ENCODE results near the gene NAP1L4. TPM values are rescaled to one million over a fixed set of nuclear protein-coding genes. Genes with fewer than 3 reads are reported as not detected.
A peak's percentile ranks its signal among the peaks of the same experiment; 100 is the strongest.

NAP1L4 gene
- total RNA-seq, 2 experiments from 2014 or later: 287 to 300 TPM

GRCh38 chr11:3001496-3001895 is 9.4 kb upstream of the NAP1L4 start:
- CTCF ChIA-PET: interaction anchor here (1.4 kb wide), 1 partner anchor 26 kb away, joined by 5 read pairs; no protein-coding TSS in a partner anchor
- POLR2A ChIA-PET: interaction anchor here (1.0 kb wide), 1 partner anchor 11 kb away, joined by 4 read pairs; no protein-coding TSS in a partner anchor
- DNase-seq: no peak
- H3K4me3 Mint-ChIP-seq: no peak overlapping the region
- no peaks in the 10 kb centered on the region for H3K27me3 Mint-ChIP-seq (ENCODE audit: low read depth)
- no peak for ATAC-seq
- H3K36me3 Mint-ChIP-seq (ENCODE audit: low read depth): peaks cover 62% of the 10 kb centered on the region
- peaks cover 25% of the 10 kb centered on the region for H3K4me1 Mint-ChIP-seq (ENCODE audit: low read depth)
- H3K27ac Mint-ChIP-seq: no peak overlapping the region
- no peaks in the 10 kb centered on the region for H3K9me3 Mint-ChIP-seq (ENCODE audit: insufficient read depth)

DNA sequence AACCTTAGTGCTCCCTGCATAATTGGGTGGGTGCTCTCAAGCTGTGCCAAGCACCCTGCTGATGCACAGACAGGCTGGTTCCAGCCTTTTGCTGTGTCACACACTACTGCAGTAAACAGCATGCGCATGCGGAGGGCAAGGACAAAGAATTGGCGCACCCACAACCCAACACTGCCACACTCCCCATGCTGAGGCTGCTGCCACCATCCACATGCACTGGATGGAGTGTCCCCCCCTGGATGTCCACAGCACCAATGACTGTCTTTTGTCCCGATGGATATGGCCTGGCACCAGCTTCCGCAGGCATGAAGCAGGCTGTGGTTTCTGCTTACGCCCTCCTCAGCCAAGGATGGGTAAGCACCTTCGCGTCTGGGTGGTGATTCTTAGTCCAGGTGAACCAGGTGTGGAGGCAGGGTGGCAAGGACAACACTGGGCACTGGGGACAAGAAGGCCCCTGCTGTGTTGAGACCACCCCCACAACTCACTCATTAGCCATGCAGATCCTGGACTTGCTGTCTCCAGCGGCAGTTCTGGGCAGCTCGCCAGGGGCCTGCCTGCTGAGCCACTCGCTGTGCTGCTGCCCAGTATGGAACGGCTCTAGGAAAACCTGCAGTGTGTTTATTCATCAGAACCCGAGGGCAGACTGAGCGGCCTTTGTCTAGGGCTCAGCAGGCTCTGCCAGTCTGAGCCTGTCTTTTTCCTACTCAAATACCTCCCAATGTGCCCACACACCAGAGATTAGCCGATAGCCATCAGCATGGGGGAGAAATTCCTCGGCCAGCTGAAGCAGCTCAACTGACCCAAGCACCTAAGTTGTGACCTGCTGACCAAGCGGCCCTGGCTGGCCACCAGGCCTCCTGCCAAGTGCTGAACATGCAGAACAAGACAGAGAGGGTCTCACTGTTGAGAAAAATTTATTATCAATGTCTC is 8.2 kb upstream of the NAP1L4 start:
- POLR2A ChIA-PET: interaction anchor here (1.1 kb wide), 1 partner anchor 15 kb away, joined by 5 read pairs; no protein-coding TSS in a partner anchor

GRCh38 chr11:2999464-2999998 is 7.4 kb upstream of the NAP1L4 start:
- Mint-ChIP-seq H3K36me3 (ENCODE audit: low read depth) (peaks cover 50% of the 10 kb centered on the region), H3K27me3 (ENCODE audit: low read depth) (no peaks in the 10 kb centered on the region), H3K9me3 (ENCODE audit: insufficient read depth) (no peaks in the 10 kb centered on the region), H3K4me3 (no peak overlapping the region), H3K4me1 (ENCODE audit: low read depth) (peaks cover 13% of the 10 kb centered on the region), H3K27ac (no peak overlapping the region)
- ChIA-PET CTCF (interaction anchor here (2.0 kb wide), 1 partner anchor 10 kb away, joined by 6 read pairs; no protein-coding TSS in a partner anchor), POLR2A (interaction anchor here (1.1 kb wide), 1 partner anchor 16 kb away, joined by 5 read pairs; no protein-coding TSS in a partner anchor)
- DNase-seq (no peak), ATAC-seq (no peak)

More for the DNA sequence above, 8.2 kb upstream of the NAP1L4 start:
- peaks cover 54% of the 10 kb centered on the region for H3K36me3 Mint-ChIP-seq (ENCODE audit: low read depth)
- H3K4me3 Mint-ChIP-seq: no peak overlapping the region
- no peaks in the 10 kb centered on the region for H3K27me3 Mint-ChIP-seq (ENCODE audit: low read depth)
- CTCF ChIA-PET: interaction anchor here (1.4 to 2.0 kb wide), 2 partner anchors 11 to 25 kb away, joined by 5 to 6 read pairs; no protein-coding TSS in a partner anchor
- DNase-seq: no peak
- no peak overlapping the region for H3K27ac Mint-ChIP-seq
- no peaks in the 10 kb centered on the region for H3K9me3 Mint-ChIP-seq (ENCODE audit: insufficient read depth)
- ATAC-seq: no peak
- H3K4me1 Mint-ChIP-seq (ENCODE audit: low read depth): peaks cover 15% of the 10 kb centered on the region

GRCh38 chr11:2998073-2998850 is 6.1 kb upstream of the NAP1L4 start:
- peak overlapping the region; percentile 25 for H3K27ac Mint-ChIP-seq
- ATAC-seq (no peak), DNase-seq (no peak)
- CTCF ChIA-PET: interaction anchor here (0.8 to 2.0 kb wide), 4 partner anchors 8 to 23 kb away, joined by 3 to 9 read pairs (median 4); no protein-coding TSS in a partner anchor
- H3K9me3 Mint-ChIP-seq (ENCODE audit: insufficient read depth): no peaks in the 10 kb centered on the region
- H3K4me1 Mint-ChIP-seq (ENCODE audit: low read depth): peaks cover 6% of the 10 kb centered on the region
- POLR2A ChIA-PET: interaction anchor here (0.7 to 1.7 kb wide), 4 partner anchors 9 to 22 kb away, joined by 3 to 7 read pairs (median 5); no protein-coding TSS in a partner anchor
- H3K36me3 Mint-ChIP-seq (ENCODE audit: low read depth): peaks cover 38% of the 10 kb centered on the region
- no peak overlapping the region for H3K4me3 Mint-ChIP-seq
- no peaks in the 10 kb centered on the region for H3K27me3 Mint-ChIP-seq (ENCODE audit: low read depth)

- Mint-ChIP-seq H3K36me3 (ENCODE audit: low read depth) (peaks cover 30% of the 10 kb centered on the region), H3K27ac (peak overlapping the region; percentile 20), H3K9me3 (ENCODE audit: insufficient read depth) (no peaks in the 10 kb centered on the region), H3K4me1 (ENCODE audit: low read depth) (peaks cover 4% of the 10 kb centered on the region), H3K4me3 (no peak overlapping the region), H3K27me3 (ENCODE audit: low read depth) (no peaks in the 10 kb centered on the region)
- DNase-seq: no peak
- ChIA-PET POLR2A (interaction anchor here (1.3 to 1.7 kb wide), 3 partner anchors 9 to 12 kb away, joined by 4 to 7 read pairs (median 6); no protein-coding TSS in a partner anchor), CTCF (interaction anchor here (0.8 to 1.9 kb wide), 3 partner anchors 9 to 24 kb away, joined by 3 to 9 read pairs (median 3); no protein-coding TSS in a partner anchor)
- no peak for ATAC-seq
Measured at GRCh38 chr11:2997406-2997805, 5.3 kb upstream of the NAP1L4 start.

GRCh38 chr11:2996976-2997375 is 4.8 kb upstream of the NAP1L4 start:
- Mint-ChIP-seq H3K27me3 (ENCODE audit: low read depth) (no peaks in the 10 kb centered on the region), H3K4me1 (ENCODE audit: low read depth) (peaks cover 4% of the 10 kb centered on the region), H3K27ac (peak overlapping the region; percentile 20), H3K4me3 (no peak overlapping the region), H3K36me3 (ENCODE audit: low read depth) (peaks cover 29% of the 10 kb centered on the region), H3K9me3 (ENCODE audit: insufficient read depth) (no peaks in the 10 kb centered on the region)
- ChIA-PET CTCF (interaction anchor here (1.9 kb wide), 1 partner anchor 24 kb away, joined by 9 read pairs; no protein-coding TSS in a partner anchor), POLR2A (interaction anchor here (1.3 to 1.7 kb wide), 3 partner anchors 8 to 13 kb away, joined by 4 to 7 read pairs (median 6); no protein-coding TSS in a partner anchor)
- ATAC-seq (no peak), DNase-seq (no peak)

DNA sequence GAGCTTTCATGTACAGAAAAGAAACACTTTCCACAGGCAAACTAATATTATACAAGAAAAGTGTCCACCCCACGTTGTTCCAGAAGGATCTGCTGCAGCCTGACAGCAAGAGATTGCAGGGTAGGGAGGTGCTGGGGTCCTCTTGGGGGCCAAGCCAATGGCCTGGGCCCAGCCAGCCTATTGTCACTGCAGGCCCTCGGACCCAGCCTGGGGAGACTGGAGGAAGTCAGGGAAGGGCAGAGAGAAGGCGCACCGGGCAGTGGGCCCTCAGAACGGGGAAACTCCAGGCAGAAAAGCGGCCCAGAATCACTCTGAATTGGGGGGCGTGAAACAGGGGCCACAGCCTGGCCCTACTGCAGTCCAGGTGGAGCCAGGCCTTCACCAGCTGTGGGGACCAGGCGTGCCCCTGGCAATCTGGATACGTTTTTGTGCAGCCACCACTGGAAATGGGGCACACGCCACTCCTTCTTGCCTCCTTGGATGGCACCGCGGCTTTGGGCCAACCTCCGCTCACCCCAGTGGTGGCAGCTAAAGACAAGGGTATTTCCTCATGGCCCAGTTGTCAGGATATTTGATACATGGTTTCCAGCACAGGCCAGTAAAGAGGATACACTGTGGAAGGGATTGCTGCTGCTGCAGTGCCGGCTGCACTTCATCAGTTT is 3.9 kb upstream of the NAP1L4 start:
- Mint-ChIP-seq H3K4me1 (ENCODE audit: low read depth) (peaks cover 4% of the 10 kb centered on the region), H3K36me3 (ENCODE audit: low read depth) (peaks cover 25% of the 10 kb centered on the region), H3K9me3 (ENCODE audit: insufficient read depth) (no peaks in the 10 kb centered on the region), H3K4me3 (no peak overlapping the region), H3K27me3 (ENCODE audit: low read depth) (no peaks in the 10 kb centered on the region), H3K27ac (peak overlapping the region; percentile 73)
- ATAC-seq (no peak), DNase-seq (no peak)
- POLR2A ChIA-PET: interaction anchor here (0.8 to 2.2 kb wide), 2 partner anchors 11 to 49 kb away, joined by 3 to 9 read pairs; no protein-coding TSS in a partner anchor
- CTCF ChIA-PET: interaction anchor here (1.1 kb wide), 1 partner anchor 11 kb away, joined by 4 read pairs; no protein-coding TSS in a partner anchor

GRCh38 chr11:2995031-2995561 is 3.0 kb upstream of the NAP1L4 start:
- Mint-ChIP-seq H3K9me3 (ENCODE audit: insufficient read depth) (no peaks in the 10 kb centered on the region), H3K4me1 (ENCODE audit: low read depth) (peaks cover 4% of the 10 kb centered on the region), H3K36me3 (ENCODE audit: low read depth) (peaks cover 27% of the 10 kb centered on the region), H3K27me3 (ENCODE audit: low read depth) (no peaks in the 10 kb centered on the region), H3K4me3 (no peak overlapping the region), H3K27ac (no peak overlapping the region)
- ChIA-PET CTCF (interaction anchor here (1.1 to 8.0 kb wide), 2 partner anchors 12 to 19 kb away, joined by 4 to 78 read pairs; no protein-coding TSS in a partner anchor), POLR2A (interaction anchor here (0.8 to 2.2 kb wide), 3 partner anchors 9 to 50 kb away, joined by 3 to 9 read pairs (median 4); no protein-coding TSS in a partner anchor)
- ATAC-seq (no peak), DNase-seq (no peak)

DNA sequence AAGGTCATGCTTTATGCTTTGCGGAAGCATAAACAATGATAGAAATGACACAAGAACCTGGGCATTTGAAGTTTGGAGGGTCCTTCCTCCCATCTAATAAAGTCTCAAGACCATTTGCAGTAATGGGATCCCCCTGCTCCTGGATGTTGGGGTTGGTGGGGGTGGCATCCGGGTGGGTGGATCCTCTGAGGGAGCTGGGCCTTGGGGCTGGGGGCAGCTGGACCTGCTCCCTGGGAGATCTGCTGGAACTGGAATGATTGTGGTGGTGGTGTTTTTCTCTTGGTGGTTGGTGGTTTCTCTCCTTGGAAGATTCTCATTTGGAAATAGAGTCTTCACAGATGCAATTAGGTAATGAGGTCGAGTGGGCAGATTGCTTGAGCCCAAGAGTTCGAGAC is 2.2 kb upstream of the NAP1L4 start:
- ChIA-PET CTCF (interaction anchor here (8.0 kb wide), 1 partner anchor 20 kb away, joined by 78 read pairs; no protein-coding TSS in a partner anchor), POLR2A (interaction anchor here (0.6 to 2.2 kb wide), 3 partner anchors 10 to 105 kb away, joined by 3 to 9 read pairs (median 4); no protein-coding TSS in a partner anchor)
- peak overlapping the region; percentile 72 for H3K27ac Mint-ChIP-seq
- peaks cover 6% of the 10 kb centered on the region for H3K4me1 Mint-ChIP-seq (ENCODE audit: low read depth)
- no peak for DNase-seq
- no peak for ATAC-seq
- H3K27me3 Mint-ChIP-seq (ENCODE audit: low read depth): no peaks in the 10 kb centered on the region
- peaks cover 26% of the 10 kb centered on the region for H3K36me3 Mint-ChIP-seq (ENCODE audit: low read depth)
- H3K4me3 Mint-ChIP-seq: no peak overlapping the region
- H3K9me3 Mint-ChIP-seq (ENCODE audit: insufficient read depth): no peaks in the 10 kb centered on the region

DNA sequence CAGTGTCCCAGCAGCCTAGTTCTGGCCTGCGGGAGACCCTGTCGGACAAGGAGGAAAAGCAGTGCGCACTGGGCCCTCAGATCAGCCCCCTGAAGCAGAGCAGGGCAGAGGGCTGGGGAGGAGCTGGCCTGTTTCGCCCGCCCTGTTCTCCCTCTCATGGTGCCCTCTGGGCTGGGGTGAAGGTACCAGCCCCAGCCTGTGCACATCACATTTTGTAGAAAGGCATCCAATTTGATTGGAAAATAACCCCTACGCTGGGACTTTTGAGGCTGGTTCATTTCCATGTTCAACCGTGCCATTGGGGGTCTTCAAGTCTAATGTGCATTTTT is 832 bp upstream of the NAP1L4 start:
- DNase-seq: no peak
- Mint-ChIP-seq H3K27ac (peak overlapping the region; percentile 97), H3K27me3 (ENCODE audit: low read depth) (no peaks in the 10 kb centered on the region), H3K4me3 (peak overlapping the region; percentile 88), H3K4me1 (ENCODE audit: low read depth) (peaks cover 18% of the 10 kb centered on the region), H3K9me3 (ENCODE audit: insufficient read depth) (no peaks in the 10 kb centered on the region), H3K36me3 (ENCODE audit: low read depth) (peaks cover 36% of the 10 kb centered on the region)
- ChIA-PET POLR2A (interaction anchor here (0.7 to 5.9 kb wide), 4 partner anchors 11 to 20 kb away, joined by 3 to 168 read pairs (median 8); no protein-coding TSS in a partner anchor), CTCF (interaction anchor here (1.0 to 8.0 kb wide), 2 partner anchors 18 to 21 kb away, joined by 3 to 78 read pairs; no protein-coding TSS in a partner anchor)
- no peak for ATAC-seq

All from activated CD8-positive, alpha-beta T cell treated with anti-CD3 and anti-CD28 coated beads, Interleukin-2, amount 10 ng/mL, durations not matched to agents 7 days and 5 days (primary cell).